HFFc6 (cell line): Measurements from ENCODE around the gene IL17RD. TPM values are rescaled to one million over a fixed set of nuclear protein-coding genes. Genes with fewer than 3 reads are reported as not detected.

Experiments used
- DNase-seq: peaks from one replicate; pipeline ENCODE4 v3.0.0-alpha.2; 2018
- H3K27ac Mint-ChIP-seq: 2 replicates; pipeline ENCODE4 v1.8.0; 2020; ENCODE audit warnings: mild to moderate bottlenecking, mixed read lengths
- H3K27me3 Mint-ChIP-seq: 2 replicates; pipeline ENCODE4 v1.8.0; 2021; ENCODE audit warnings: mild to moderate bottlenecking, moderate library complexity, mixed read lengths; ENCODE audit not compliant: insufficient read depth
- H3K36me3 Mint-ChIP-seq: 2 replicates; pipeline ENCODE4 v1.8.0; 2021; ENCODE audit warnings: low read depth, mixed read lengths
- H3K4me1 Mint-ChIP-seq: 2 replicates; pipeline ENCODE4 v1.8.0; 2020; ENCODE audit warnings: low read depth, mixed read lengths
- H3K4me3 Mint-ChIP-seq: 2 replicates; pipeline ENCODE4 v1.8.0; 2020; ENCODE audit warnings: mild to moderate bottlenecking, moderate library complexity, mixed read lengths
- H3K9me3 Mint-ChIP-seq: 2 replicates; pipeline ENCODE4 v1.8.0; 2020; ENCODE audit warnings: mild to moderate bottlenecking, mixed read lengths
- total RNA-seq, 6 experiments: library from RNA; stranded (reverse); fragmentation: NEBNext Ultra II Directional; extraction: Animal tissue kit (Norgen Biotek cat#: 25700); gene quantifications; 2 replicates in 1 of 6; 3 replicates in 5 of 6; pipeline ENCODE4 v1.2.3, GENCODE V29; 2021
- TF ChIP-seq, protein P1 (sequence below): fragments of 200-600 bp; sonication (generic); IDR thresholded peaks from 2 replicates; pipeline ENCODE4 v1.5.0; 2021; ENCODE audit warnings: antibody characterized with exemption, mild to moderate bottlenecking

IL17RD gene
- total RNA-seq, 6 experiments from 2014 or later = 0.05 to 0.26 (median 0.13) TPM; not detected in 2

DNA sequence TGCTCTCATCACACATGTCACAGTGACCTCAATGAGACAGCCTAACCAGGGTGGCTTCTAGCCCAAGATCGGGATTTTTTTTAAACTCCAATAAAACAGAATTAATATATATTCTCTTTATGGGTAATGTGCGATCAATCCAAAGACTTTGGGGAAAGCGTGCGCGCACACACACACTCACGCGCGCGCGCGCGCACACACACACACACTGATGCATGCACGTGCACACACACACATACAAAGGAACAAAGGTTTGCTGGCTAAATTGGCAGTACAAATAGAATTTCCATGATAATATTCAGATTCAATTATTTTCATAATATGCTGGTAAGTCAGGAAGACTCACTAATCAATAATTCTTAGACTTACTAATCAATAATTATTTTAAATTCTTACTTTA is 19.3 kb downstream of the IL17RD start:
- Mint-ChIP-seq H3K4me3 (no peak overlapping the region), H3K4me1 (peaks cover 9% of the 10 kb centered on the region), H3K36me3 (no peaks in the 10 kb centered on the region), H3K27me3 (peaks cover 27% of the 10 kb centered on the region), H3K27ac (no peak overlapping the region), H3K9me3 (no peaks in the 10 kb centered on the region)
- DNase-seq = no peak
- TF ChIP-seq, protein P1, sequence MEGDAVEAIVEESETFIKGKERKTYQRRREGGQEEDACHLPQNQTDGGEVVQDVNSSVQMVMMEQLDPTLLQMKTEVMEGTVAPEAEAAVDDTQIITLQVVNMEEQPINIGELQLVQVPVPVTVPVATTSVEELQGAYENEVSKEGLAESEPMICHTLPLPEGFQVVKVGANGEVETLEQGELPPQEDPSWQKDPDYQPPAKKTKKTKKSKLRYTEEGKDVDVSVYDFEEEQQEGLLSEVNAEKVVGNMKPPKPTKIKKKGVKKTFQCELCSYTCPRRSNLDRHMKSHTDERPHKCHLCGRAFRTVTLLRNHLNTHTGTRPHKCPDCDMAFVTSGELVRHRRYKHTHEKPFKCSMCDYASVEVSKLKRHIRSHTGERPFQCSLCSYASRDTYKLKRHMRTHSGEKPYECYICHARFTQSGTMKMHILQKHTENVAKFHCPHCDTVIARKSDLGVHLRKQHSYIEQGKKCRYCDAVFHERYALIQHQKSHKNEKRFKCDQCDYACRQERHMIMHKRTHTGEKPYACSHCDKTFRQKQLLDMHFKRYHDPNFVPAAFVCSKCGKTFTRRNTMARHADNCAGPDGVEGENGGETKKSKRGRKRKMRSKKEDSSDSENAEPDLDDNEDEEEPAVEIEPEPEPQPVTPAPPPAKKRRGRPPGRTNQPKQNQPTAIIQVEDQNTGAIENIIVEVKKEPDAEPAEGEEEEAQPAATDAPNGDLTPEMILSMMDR = no peak

- Mint-ChIP-seq H3K36me3 (no peaks in the 10 kb centered on the region), H3K4me3 (no peak overlapping the region), H3K4me1 (no peaks in the 10 kb centered on the region; the same call in 1 of the 2 replicates), H3K27ac (no peak overlapping the region), H3K27me3 (peaks cover 29% of the 10 kb centered on the region), H3K9me3 (no peaks in the 10 kb centered on the region)
- TF ChIP-seq, protein P1 = no peak
- DNase-seq = no peak
These were observed 20.2 kb downstream of the IL17RD start for GRCh38 chr3:57144952-57145351.

DNA sequence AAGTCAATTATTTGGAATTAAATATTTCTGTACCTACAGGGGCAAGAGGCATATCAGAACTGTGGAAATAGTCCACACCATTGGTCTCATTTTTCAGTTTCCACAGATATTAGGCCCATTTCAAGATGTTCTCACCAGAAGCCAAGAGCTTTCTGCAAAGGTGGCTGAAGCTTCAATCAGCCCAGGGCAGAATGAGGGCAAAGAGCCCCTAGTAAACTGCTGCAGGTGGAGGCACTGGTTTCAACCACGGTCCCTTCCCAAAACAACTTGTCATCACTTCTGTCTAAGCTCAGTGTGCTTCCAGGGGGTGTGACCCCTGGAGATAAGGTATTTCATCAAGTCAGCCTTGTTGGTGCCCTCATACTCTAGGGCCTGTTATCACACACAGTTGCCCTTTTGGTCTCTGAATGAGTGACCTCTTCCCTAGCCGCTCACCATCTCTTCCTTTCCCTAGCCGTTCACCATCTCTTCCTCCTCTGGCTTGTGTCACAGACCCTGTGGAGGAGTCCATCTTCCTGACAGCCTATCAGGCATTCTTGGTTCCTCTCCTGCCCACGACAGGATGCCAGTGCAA is 21.2 kb downstream of the IL17RD start:
- no peaks in the 10 kb centered on the region for H3K9me3 Mint-ChIP-seq
- no peak for DNase-seq
- no peak overlapping the region for H3K4me3 Mint-ChIP-seq
- H3K36me3 Mint-ChIP-seq = no peaks in the 10 kb centered on the region
- peaks cover 33% of the 10 kb centered on the region for H3K27me3 Mint-ChIP-seq
- H3K27ac Mint-ChIP-seq = no peak overlapping the region
- TF ChIP-seq, protein P1 = no peak
- no peaks in the 10 kb centered on the region for H3K4me1 Mint-ChIP-seq

DNA sequence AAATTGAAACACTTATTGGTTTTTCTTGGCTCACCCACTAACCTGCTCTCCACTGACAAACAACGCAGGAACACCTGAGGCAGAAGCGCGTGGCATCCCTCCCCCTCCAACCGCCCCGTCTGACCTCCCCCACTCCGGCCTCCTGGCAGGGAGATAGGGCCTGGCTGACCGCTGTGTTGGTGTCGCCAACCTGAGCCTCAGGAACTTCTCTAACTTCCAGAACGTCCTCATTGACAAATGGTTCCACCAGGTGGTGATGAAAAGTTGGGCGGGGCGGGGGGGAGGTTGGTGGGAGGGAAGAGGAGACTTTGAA is 22.8 kb downstream of the IL17RD start:
- Mint-ChIP-seq H3K9me3 (no peaks in the 10 kb centered on the region), H3K27me3 (peaks cover 37% of the 10 kb centered on the region), H3K4me1 (no peaks in the 10 kb centered on the region), H3K36me3 (no peaks in the 10 kb centered on the region), H3K4me3 (no peak overlapping the region), H3K27ac (no peak overlapping the region)
- TF ChIP-seq, protein P1 = no peak
- no peak for DNase-seq

DNA sequence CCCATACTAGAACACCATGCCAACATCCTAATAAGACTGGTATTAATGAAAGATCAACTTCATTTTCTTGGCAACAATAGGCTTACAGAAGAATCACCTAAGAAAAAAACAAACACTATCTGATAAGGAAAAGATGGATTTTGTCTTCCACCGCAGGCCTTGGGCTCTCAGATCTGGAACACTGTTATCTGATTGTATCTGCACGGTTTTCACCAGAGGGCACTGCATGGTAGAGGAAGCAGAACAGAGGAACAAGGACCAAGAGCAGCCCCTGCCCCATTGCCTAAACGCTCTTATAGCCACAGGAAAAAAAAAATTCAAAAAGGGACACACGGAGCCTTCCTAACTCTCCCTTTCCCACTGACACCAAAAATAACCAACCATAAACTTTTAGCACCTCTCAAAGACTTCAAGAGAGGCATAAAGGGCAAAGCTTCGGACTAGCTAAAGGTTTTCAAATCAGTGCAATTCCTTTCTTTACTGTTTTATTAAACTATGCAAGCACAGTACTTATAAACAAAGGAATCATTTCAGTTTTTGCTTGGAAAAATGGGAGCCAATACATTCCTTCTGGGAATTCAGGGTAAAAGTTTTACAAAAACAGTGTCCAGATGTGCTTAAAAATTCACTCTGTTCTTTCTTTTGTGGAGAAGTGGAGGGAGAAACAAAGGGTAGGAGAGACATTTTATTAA is 23.3 kb downstream of the IL17RD start:
- DNase-seq = no peak
- Mint-ChIP-seq H3K27me3 (peaks cover 40% of the 10 kb centered on the region), H3K36me3 (no peaks in the 10 kb centered on the region), H3K4me1 (no peaks in the 10 kb centered on the region), H3K9me3 (no peaks in the 10 kb centered on the region), H3K4me3 (no peak overlapping the region), H3K27ac (no peak overlapping the region)
- TF ChIP-seq, protein P1 = no peak
